Rectal smooth muscle tissue (tissue), 1 donor: ENCODE results near the gene PTPN23.
"Not testable (repeated sequence)": the region's sequence is repeated elsewhere in the genome, so short reads cannot be mapped to it uniquely, and the experiment has no call there.

ENCODE experiments used
- H3K27ac ChIP-seq: one replicate; pipeline ENCODE4 v1.7.0; 2013; ENCODE audit warnings: low read depth, low read length, inconsistent platforms
- H3K27me3 ChIP-seq: one replicate; pipeline ENCODE4 v1.7.0; 2013; ENCODE audit warnings: low read length; ENCODE audit not compliant: control insufficient read depth, insufficient read depth
- H3K36me3 ChIP-seq: one replicate; pipeline ENCODE4 v1.7.0; 2013; ENCODE audit warnings: low read length; ENCODE audit not compliant: control insufficient read depth, insufficient read depth
- H3K4me1 ChIP-seq: one replicate; pipeline ENCODE4 v1.7.0; 2013; ENCODE audit warnings: low read length; ENCODE audit not compliant: control insufficient read depth, insufficient read depth
- H3K4me3 ChIP-seq: one replicate; pipeline ENCODE4 v1.7.0; 2013; ENCODE audit warnings: low read length
- H3K9ac ChIP-seq: one replicate; pipeline ENCODE4 v1.7.0; 2013; ENCODE audit warnings: low read length

The PTPN23 gene

DNA sequence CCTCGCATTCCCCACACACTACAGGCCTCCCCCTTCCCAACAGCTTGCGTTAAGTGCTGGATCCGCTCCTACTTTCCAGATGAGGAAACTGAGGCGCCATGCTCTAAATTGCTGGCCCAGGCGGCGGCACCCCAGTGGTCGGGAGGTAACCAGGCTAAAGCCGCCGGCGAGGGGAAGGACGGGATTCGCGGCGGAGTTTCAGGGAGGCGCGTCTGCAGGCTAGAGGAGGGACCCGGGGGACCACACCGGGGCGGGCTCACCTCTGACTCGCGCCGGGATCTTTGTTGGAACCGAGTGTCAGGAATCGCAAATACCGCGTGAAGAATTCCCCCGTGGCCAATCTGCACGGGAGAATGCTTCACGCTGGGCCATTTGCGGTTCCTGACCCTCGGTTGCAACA lies 24.6 kb upstream of the PTPN23 start:
- Histone ChIP-seq H3K9ac (no peak overlapping the region), H3K27me3 (no peaks in the 10 kb centered on the region)

GRCh38 chr3:47359323-47359722 lies 21.5 kb upstream of the PTPN23 start:
- Histone ChIP-seq H3K27ac (no peak overlapping the region), H3K27me3 (no peaks in the 10 kb centered on the region), H3K36me3 (no peaks in the 10 kb centered on the region), H3K9ac (no peak overlapping the region), H3K4me3 (no peak overlapping the region), H3K4me1 (no peaks in the 10 kb centered on the region)

More for the DNA sequence above, 24.6 kb upstream of the PTPN23 start:
- H3K36me3 ChIP-seq = no peaks in the 10 kb centered on the region
- H3K4me3 ChIP-seq = no peak overlapping the region
- no peak overlapping the region for H3K27ac ChIP-seq
- no peaks in the 10 kb centered on the region for H3K4me1 ChIP-seq

- H3K4me1 ChIP-seq = not testable (repeated sequence)
These were observed 20.7 kb upstream of the PTPN23 start for GRCh38 chr3:47360110-47360517.

DNA sequence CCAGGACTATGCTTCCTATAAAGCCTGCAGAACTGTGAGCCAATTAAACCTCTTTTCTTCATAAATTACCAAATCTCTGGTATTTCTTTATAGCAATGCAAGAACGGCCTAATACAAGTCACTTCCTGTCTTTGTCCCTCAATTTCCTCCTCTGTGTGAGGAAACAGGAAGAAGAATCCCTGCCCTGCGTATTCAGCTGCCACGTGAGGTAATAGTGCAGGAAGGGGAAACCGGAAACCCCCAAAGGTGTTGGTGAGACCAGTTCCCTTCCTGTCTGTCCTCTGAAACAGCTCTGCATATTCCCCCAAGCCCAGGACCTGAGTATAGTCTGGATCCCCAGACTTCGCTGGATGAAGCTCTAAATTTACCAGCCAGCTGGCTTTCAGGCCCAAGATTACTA lies 18.1 kb upstream of the PTPN23 start:
- H3K27me3 ChIP-seq = no peaks in the 10 kb centered on the region
- no peak overlapping the region for H3K4me3 ChIP-seq
- no peaks in the 10 kb centered on the region for H3K36me3 ChIP-seq
- H3K9ac ChIP-seq = no peak overlapping the region
- no peak overlapping the region for H3K27ac ChIP-seq
- H3K4me1 ChIP-seq = no peaks in the 10 kb centered on the region

More at GRCh38 chr3:47360110-47360517, 20.7 kb upstream of the PTPN23 start:
- H3K4me3 ChIP-seq, H3K27ac ChIP-seq, H3K36me3 ChIP-seq, H3K27me3 ChIP-seq, H3K9ac ChIP-seq: not testable (repeated sequence)

DNA sequence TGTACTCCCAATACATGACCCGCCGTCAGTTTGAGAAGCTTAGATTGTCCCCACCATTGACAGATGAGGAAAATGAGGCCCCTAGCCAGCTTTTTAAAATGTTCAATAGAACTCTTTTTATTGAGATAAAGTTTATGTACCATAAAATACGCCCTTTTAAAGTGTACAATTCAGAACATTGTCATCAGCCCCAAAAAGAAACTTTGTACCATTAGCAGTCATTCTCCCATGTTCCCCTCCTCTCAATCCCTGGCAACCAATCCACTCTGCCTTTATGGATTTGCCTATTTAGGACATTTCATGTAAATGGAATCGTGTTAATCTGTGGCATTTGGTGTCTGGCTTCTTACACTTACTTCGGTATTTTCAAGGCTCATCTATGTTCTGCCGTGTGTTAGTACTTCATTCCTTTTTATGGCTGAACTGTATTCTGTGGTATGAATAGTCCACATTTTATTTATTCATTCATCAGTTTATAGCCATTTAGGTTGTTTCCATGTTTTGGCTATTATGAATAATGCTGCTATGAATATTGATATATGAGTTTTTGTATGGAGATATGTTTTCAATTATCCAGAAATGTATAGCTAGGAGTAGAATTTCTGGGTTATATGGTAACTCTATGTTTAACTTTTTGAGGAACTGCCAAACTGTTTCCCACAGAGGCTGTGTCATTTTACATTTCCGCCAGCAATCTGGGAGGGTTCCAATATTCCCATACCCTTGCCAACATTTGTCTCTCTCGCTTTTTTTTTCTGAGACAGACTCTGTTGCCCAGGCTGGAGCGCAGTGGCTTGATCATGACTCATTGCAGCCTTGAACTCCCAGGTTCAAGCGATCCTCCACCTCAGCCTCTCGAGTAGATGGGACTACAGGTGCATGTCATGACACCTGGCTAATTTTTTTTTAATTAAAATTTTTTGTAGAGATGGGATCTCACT lies 15.3 kb upstream of the PTPN23 start:
- H3K27ac ChIP-seq = no peak overlapping the region
- H3K27me3 ChIP-seq = no peaks in the 10 kb centered on the region

DNA sequence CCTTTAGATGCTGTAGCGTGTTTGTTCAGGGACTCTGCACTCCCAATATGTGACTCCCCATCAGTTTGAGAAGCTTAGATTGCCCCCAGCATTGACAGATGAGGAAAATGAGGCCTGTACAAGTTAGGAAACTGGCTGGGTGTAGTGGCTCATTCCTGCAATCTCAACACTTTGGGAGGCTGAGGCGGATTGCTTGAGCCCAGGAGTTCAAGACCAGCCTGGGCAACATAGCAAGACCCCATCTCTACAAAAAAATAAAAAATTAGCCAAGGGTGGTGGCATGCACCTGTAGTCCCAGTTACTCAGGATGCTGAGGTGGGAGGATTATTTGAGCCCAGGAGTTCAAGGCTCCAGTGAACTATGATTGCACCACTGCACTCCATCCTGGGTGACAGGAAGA lies 14.0 kb upstream of the PTPN23 start:
- H3K27ac ChIP-seq = no peak overlapping the region
- H3K27me3 ChIP-seq = no peaks in the 10 kb centered on the region
- no peaks in the 10 kb centered on the region for H3K4me1 ChIP-seq
- no peak overlapping the region for H3K9ac ChIP-seq
- H3K4me3 ChIP-seq = no peak overlapping the region
- H3K36me3 ChIP-seq = no peaks in the 10 kb centered on the region

More for the DNA sequence above, 15.3 kb upstream of the PTPN23 start:
- Histone ChIP-seq H3K4me3 (no peak overlapping the region), H3K9ac (no peak overlapping the region), H3K4me1 (no peaks in the 10 kb centered on the region), H3K36me3 (no peaks in the 10 kb centered on the region)

DNA sequence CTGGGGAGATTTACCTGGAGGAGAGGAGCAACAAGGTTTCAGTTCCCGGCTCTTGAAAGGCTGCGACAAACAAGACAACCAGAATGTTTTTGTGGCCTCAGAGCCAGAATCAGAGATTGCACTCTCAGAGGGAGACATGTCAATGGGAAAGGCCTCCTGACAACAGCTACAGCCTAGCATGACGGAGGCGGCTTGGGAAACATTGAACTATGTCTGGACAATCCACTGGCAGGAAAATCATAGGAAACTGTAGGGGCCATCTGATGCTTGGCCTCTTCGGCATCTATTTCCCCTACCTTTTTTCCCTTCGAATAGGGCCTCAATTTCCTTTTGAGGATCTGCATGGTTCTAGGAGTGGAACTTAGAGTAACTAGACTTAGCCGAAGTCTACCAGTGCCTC lies 13.2 kb upstream of the PTPN23 start:
- Histone ChIP-seq H3K27ac (no peak overlapping the region), H3K27me3 (no peaks in the 10 kb centered on the region), H3K36me3 (no peaks in the 10 kb centered on the region), H3K4me1 (no peaks in the 10 kb centered on the region), H3K4me3 (no peak overlapping the region), H3K9ac (no peak overlapping the region)

DNA sequence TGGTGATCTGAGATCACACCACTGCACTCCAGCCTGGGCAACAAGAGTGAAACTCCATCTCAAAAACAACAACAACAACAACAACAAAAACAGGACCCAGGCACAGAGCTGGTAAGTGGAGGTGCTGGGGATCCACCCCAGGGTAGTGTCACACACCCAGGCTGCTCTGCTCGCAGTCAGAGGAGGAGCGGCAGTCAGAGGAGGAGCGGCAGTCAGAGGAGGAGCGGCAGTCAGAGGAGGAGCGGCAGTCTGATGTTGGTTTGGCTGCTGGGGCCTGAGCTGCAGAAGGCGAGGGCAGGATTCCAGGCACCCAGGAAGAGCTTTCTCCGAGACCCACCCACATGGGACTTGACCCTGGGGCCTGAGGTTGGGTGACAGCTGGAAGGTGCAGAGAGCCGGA lies 10.8 kb upstream of the PTPN23 start:
- not testable (repeated sequence) for H3K27ac ChIP-seq, H3K4me1 ChIP-seq

DNA sequence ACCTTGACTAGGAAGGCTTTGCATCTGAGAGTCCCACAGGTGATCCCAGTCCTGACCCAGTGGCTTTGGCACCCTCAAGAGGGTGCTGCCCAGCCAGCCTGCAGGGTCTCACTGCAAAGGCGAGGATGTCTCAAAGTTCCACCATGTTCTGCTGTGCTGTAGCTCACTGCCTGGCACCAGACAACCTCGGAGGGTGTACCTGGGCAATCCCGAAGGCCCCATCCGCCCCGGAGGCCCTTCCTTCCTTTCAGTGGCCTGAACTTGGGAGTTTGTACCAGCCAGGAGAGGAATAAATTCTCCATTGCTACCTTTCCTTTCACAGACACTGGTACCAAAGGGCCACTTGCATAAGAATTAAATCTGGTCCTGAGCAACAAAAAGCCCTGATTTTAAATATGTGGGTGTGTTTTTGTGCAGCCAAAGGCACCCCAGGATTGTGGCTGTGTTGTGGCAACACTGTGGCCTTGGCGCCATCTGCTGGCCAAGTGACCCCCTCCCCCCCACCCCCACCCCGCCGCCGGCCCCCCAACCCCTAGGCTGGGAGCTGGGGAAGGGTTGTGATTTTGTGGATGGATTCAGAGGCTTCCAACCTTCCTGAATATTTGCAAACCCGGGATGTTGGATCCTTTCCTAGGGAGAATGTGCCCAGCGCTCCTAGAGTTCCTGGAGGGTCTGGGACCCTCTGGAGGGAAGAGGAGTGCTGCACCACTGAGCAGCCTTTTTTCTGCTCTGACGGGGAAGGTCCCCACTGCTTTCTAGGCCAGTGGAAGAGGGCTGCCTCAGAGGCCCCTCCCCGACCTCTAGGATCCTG lies 9.7 kb upstream of the PTPN23 start:
- H3K4me1 ChIP-seq = no peaks in the 10 kb centered on the region
- no peak overlapping the region for H3K4me3 ChIP-seq
- H3K36me3 ChIP-seq = no peaks in the 10 kb centered on the region
- H3K27ac ChIP-seq = no peak overlapping the region
- no peak overlapping the region for H3K9ac ChIP-seq
- no peaks in the 10 kb centered on the region for H3K27me3 ChIP-seq

More for the DNA sequence above, 10.8 kb upstream of the PTPN23 start:
- H3K27me3 ChIP-seq, H3K4me3 ChIP-seq, H3K9ac ChIP-seq, H3K36me3 ChIP-seq: not testable (repeated sequence)

GRCh38 chr3:47374587-47374986 lies 6.2 kb upstream of the PTPN23 start:
- H3K36me3 ChIP-seq = no peaks in the 10 kb centered on the region
- no peak overlapping the region for H3K9ac ChIP-seq
- peaks cover 1% of the 10 kb centered on the region for H3K4me1 ChIP-seq
- H3K27ac ChIP-seq = no peak overlapping the region
- H3K27me3 ChIP-seq = no peaks in the 10 kb centered on the region
- no peak overlapping the region for H3K4me3 ChIP-seq

- no peak overlapping the region for H3K27ac ChIP-seq
- H3K36me3 ChIP-seq = no peaks in the 10 kb centered on the region
- no peak overlapping the region for H3K4me3 ChIP-seq
- peaks cover 5% of the 10 kb centered on the region for H3K4me1 ChIP-seq
- no peaks in the 10 kb centered on the region for H3K27me3 ChIP-seq
- H3K9ac ChIP-seq = no peak overlapping the region
These were observed 4.4 kb upstream of the PTPN23 start for GRCh38 chr3:47376393-47376792.

- H3K36me3 ChIP-seq = no peaks in the 10 kb centered on the region
- H3K4me1 ChIP-seq = peaks cover 9% of the 10 kb centered on the region
- no peak overlapping the region for H3K27ac ChIP-seq
- no peaks in the 10 kb centered on the region for H3K27me3 ChIP-seq
- H3K4me3 ChIP-seq = no peak overlapping the region
- no peak overlapping the region for H3K9ac ChIP-seq
These were observed 3.6 kb upstream of the PTPN23 start for GRCh38 chr3:47377186-47377585.
